ENCODE measurements around the gene NLGN3. TPM values are rescaled to one million over a fixed set of nuclear protein-coding genes. Genes with fewer than 3 reads are reported as not detected.

Gene NLGN3
- total RNA-seq, 1 donor from 2014 or later = 0.67 TPM

DNA sequence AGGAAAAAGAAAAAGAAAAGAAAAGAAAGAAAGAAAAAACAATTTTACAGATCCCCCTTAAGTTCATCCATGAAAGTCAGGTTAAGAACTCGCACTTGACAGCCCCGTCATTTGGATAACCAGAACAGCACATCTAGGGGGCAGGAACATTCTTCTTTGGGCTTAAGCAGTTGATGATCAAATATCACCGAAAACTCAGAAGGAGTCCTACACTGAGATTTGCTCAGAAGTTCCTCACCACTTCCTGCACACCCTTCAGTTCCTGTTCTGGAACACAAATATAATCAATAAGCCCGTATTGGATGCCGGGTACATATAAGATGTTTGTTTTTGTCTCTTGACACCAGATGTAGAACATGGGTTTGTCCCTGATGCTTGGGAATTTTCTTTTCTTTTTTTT lies 14.7 kb downstream of the NLGN3 start:
- no peak for DNase-seq
- TF ChIP-seq, protein P1, sequence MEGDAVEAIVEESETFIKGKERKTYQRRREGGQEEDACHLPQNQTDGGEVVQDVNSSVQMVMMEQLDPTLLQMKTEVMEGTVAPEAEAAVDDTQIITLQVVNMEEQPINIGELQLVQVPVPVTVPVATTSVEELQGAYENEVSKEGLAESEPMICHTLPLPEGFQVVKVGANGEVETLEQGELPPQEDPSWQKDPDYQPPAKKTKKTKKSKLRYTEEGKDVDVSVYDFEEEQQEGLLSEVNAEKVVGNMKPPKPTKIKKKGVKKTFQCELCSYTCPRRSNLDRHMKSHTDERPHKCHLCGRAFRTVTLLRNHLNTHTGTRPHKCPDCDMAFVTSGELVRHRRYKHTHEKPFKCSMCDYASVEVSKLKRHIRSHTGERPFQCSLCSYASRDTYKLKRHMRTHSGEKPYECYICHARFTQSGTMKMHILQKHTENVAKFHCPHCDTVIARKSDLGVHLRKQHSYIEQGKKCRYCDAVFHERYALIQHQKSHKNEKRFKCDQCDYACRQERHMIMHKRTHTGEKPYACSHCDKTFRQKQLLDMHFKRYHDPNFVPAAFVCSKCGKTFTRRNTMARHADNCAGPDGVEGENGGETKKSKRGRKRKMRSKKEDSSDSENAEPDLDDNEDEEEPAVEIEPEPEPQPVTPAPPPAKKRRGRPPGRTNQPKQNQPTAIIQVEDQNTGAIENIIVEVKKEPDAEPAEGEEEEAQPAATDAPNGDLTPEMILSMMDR (IDR thresholded peaks at IDR 0.05) = no peak
- Mint-ChIP-seq H3K27me3 (no peaks in the 10 kb centered on the region), H3K4me1 (peaks cover 13% of the 10 kb centered on the region), H3K4me3 (no peak overlapping the region), H3K9me3 (no peaks in the 10 kb centered on the region), H3K27ac (no peak overlapping the region), H3K36me3 (ENCODE audit: low read depth) (peaks cover 25% of the 10 kb centered on the region)
- ChIA-PET POLR2A (interaction anchor here (0.6 kb wide), 1 partner anchor 106 kb away, joined by 4 read pairs; no protein-coding TSS in a partner anchor), CTCF (no interaction called here)
- intact Hi-C loops (cut with micrococcal nuclease) = no loop called here
- no peak for ATAC-seq (ENCODE audit: low read depth)

DNA sequence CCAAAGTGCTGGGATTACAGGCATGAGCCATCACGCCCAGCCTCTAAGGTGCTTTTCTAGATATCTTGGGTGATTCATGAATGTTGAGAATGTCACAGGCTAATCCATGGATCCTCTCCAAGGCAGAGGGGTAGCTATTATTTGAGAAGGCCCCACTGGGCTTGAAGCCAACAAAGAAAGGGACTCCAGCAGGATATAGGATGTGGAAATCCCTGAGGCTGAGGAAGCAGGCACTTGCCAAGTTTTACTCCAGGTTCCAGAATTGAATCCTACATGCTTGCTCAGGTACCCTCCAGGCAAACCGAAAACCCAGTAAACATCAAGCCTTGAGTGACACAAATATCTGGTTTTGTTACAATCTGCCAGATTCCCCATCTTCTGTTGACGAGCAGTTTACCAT lies 15.8 kb downstream of the NLGN3 start:
- DNase-seq (no peak), ATAC-seq (ENCODE audit: low read depth) (no peak)
- ChIA-PET CTCF (no interaction called here), POLR2A (interaction anchor here (0.7 kb wide), 1 partner anchor 13 kb away, joined by 3 read pairs; no protein-coding TSS in a partner anchor)
- H3K9me3 Mint-ChIP-seq = no peaks in the 10 kb centered on the region
- peaks cover 9% of the 10 kb centered on the region for H3K4me1 Mint-ChIP-seq
- H3K4me3 Mint-ChIP-seq = no peak overlapping the region
- no peaks in the 10 kb centered on the region for H3K27me3 Mint-ChIP-seq
- intact Hi-C loops (cut with micrococcal nuclease) = no loop called here
- no peak overlapping the region for H3K27ac Mint-ChIP-seq
- TF ChIP-seq, protein P1 (IDR thresholded peaks at IDR 0.05) = no peak
- H3K36me3 Mint-ChIP-seq (ENCODE audit: low read depth) = peaks cover 25% of the 10 kb centered on the region

DNA sequence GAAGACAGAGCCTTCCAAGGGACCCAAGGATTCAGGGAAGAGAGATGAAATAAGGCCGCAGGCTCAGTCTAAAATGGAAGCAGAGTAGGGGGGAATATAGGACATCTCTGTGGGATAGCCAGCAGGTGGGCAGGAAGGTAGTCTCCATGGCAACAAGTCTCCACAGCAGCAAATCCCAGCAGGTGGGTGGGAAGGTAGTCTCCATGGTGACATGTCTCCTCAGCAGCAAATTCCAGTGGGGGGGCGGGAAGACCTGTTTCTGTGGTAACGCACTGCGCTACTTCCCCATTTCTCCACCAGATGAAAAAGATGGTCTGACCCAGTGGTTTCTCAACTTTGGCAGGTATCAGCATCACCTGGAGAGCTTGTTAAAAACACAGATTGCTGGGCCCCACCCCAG lies 18.3 kb downstream of the NLGN3 start:
- intact Hi-C loops (cut with micrococcal nuclease) = no loop called here
- POLR2A ChIA-PET = no interaction called here
- no peaks in the 10 kb centered on the region for H3K27me3 Mint-ChIP-seq
- no peak overlapping the region for H3K27ac Mint-ChIP-seq
- TF ChIP-seq, protein P1 (IDR thresholded peaks at IDR 0.05) = no peak
- CTCF ChIA-PET = no interaction called here
- no peak overlapping the region for H3K4me3 Mint-ChIP-seq
- H3K36me3 Mint-ChIP-seq (ENCODE audit: low read depth) = peaks cover 27% of the 10 kb centered on the region
- no peaks in the 10 kb centered on the region for H3K9me3 Mint-ChIP-seq
- ATAC-seq (ENCODE audit: low read depth) (no peak), DNase-seq (no peak)
- peaks cover 4% of the 10 kb centered on the region for H3K4me1 Mint-ChIP-seq

DNA sequence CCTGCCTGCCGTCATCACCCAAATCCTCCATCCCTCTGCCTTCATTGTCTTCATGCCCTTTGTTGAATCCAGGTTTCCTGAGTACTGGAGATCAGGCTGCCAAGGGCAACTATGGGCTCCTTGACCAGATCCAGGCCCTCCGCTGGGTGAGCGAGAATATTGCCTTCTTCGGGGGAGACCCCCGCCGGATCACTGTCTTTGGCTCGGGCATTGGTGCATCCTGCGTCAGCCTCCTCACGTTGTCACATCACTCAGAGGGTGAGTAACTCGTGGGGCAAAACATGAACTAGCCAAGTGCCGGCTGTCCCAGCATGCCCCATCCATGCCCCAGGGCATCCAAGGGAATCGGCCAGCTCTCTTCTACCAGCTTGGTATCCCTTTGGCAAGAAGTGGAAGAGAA lies 19.4 kb downstream of the NLGN3 start:
- Mint-ChIP-seq H3K9me3 (no peaks in the 10 kb centered on the region), H3K4me1 (peaks cover 6% of the 10 kb centered on the region), H3K4me3 (no peak overlapping the region), H3K27ac (no peak overlapping the region), H3K36me3 (ENCODE audit: low read depth) (peaks cover 24% of the 10 kb centered on the region), H3K27me3 (no peaks in the 10 kb centered on the region)
- ATAC-seq (ENCODE audit: low read depth) = no peak
- intact Hi-C loops (cut with micrococcal nuclease) = no loop called here
- ChIA-PET CTCF (no interaction called here), POLR2A (no interaction called here)
- TF ChIP-seq, protein P1 (IDR thresholded peaks at IDR 0.05) = no peak
- no peak for DNase-seq

DNA sequence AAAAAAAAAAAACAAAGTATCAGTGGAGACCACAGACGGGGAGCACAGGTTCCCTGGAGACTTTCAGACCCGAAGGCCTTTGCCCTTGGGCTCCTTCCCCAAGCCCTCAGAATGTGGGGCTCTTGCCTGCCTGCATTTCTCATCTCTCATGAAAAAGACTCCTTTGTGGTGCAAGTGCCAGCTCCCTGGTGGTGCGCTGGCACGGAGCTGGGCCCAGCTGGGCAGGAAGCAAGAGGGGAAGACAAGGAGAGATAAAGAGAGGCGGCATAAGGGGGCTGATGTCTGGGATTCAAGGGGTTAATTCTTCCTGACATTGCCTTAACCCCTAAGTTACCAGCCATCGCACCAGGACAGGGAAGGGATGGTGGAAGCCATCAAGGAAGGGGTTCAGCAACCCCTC lies 21.8 kb downstream of the NLGN3 start:
- ChIA-PET CTCF (no interaction called here), POLR2A (interaction anchor here (0.7 kb wide), 1 partner anchor 390 kb away, joined by 3 read pairs; no protein-coding TSS in a partner anchor)
- no peaks in the 10 kb centered on the region for H3K27me3 Mint-ChIP-seq
- no peak overlapping the region for H3K27ac Mint-ChIP-seq
- H3K9me3 Mint-ChIP-seq = no peaks in the 10 kb centered on the region
- intact Hi-C loops (cut with micrococcal nuclease) = no loop called here
- H3K4me1 Mint-ChIP-seq = peaks cover 5% of the 10 kb centered on the region
- H3K4me3 Mint-ChIP-seq = no peak overlapping the region
- ATAC-seq (ENCODE audit: low read depth) = no peak
- H3K36me3 Mint-ChIP-seq (ENCODE audit: low read depth) = peaks cover 24% of the 10 kb centered on the region
- TF ChIP-seq, protein P1 (IDR thresholded peaks at IDR 0.05) = no peak
- no peak for DNase-seq

Measured in activated B cell treated with CpG ODN at 0.5 μM for 24 hours (primary cell).